CD4-positive, alpha-beta T cell treated with Interleukin-10 for 1 hour (primary cell): ENCODE results near the gene RASL12.

Source experiments
- DNase-seq: peaks from one replicate; pipeline ENCODE4 v3.0.0-alpha.2; 2020

The RASL12 gene

DNA sequence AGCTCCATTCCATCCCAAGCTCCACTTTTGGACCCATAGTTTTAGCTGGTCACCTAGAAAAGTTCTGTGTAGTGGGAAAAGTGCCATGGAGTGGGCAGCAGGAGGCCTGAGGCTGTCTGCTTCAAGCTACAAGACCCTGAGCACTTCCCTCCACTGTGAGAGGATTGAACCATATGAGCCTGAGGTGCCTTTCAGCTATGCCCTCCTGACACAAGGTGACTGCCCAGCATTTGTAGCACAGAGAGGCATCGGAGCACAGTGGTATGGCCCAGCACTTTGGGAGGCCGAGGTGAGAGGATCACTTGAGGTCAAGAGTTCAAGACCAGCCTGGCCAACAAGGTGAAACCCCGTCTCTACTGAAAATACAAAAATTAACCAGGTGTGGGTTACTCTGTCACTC lies 4.8 kb upstream of the RASL12 start:
- no peak for DNase-seq

DNA sequence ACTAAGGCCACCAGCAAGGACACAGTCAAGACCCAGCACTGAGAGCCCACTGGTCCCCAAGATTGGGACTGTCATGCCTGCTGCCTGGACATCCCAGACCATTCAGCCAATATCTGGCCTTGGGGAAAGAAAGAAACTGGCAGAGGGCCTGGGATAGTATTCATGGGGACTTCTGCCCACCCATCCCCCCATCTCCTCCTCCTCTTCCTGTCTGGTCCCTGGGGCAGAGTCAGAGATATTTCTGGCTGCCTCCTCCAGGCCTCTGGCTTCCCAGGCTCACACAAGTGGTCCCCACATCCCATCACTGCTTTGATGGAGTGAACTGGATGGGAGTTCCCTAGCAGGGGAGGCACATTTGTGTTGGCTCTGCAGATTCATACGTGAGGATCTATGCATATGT lies 4.2 kb upstream of the RASL12 start:
- no peak for DNase-seq

DNA sequence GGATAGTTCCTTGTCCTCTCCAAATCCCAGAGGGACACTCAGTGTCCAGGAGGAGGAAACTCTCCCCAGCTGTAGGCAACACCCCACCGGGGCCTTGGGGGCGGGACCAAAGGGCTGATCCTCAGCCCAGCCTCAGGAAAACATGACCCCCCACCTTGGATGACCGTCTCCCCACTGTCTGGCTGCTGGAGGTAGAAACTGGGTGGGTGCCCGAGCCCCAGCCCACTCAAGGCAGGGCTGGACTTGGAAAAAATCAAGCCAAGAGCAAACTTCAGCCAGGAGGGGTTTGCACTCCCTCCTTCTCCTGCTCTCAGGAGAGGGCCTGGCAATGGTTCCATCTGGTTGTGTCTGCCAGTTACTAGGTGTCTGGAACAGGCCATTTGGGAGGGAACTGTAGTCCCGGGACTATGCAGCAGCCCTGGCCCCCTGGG lies 3.6 kb upstream of the RASL12 start:
- DNase-seq = no peak

DNA sequence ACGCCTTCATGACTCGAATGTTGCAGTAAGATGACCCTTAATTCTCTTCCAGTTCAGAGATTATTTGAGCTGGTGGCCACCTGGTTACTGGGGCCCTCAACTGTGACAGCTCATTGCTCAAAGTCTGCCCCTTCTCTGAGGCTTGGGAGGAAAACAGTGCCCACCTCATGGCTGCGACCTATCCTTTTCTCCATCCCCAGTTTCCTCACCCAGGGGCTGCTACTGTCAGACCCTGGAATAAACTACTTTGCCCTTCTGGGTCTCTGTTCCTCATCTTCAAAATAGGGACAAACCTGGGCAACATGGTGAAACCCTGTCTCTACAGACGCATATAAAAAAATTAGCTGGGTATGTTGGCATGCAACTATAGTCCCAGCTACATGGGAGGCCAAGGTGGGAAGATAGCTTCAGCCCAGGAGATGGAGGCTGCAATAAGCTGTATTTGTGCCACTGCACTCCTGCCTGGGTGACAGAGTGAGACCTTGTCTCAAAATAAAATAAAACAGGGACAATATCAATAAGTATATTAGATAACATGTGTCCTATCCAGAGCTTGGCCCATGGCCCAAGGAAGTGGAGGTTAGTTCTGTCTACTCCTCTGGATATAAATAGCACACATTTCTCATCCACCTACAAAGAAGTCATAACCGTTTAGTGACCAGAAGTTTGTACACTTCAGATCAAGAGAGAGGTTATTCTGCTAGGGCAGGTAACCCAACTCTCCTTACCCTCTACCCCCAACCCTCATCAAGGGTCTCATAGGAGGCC lies 2.2 kb upstream of the RASL12 start:
- no peak for DNase-seq

DNA sequence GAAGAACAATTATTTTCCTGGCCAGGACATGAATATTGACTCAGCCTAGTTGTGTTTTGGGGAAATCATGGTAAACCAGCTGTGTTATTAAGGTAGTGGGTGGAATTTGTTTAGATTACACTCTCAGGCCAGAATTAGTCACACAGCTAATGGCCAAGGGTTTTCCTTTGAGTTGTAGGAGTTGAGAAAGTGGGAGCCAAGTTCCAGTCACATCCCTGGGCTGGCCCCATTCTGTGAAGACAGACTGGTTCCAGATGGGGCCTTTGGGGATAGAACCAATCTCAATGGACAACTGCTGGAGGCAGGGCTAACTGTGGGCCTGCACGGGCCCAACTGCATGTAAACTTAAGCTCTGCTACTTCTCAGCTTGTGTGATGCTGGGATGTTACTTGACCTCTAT lies 1.4 kb upstream of the RASL12 start:
- no peak for DNase-seq

DNA sequence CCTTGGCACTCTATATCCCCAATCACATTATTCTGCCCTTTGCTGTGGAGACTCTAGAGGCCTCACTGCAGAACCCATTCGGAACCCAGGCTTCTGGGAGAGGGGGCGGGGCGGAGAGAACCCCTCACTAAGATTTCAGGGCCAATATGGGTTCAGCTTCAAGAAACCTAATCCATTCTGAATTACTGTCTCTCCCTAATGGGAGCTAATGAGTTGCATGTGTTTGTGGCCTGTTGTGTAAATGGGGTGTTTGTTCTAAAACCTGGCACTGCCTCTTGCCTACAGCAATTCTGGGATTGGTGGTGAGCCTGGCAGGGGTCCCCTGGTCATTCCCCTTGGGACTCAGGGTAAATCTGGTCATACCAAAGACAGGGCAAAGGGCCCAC lies 605 bp upstream of the RASL12 start:
- DNase-seq = no peak

DNA sequence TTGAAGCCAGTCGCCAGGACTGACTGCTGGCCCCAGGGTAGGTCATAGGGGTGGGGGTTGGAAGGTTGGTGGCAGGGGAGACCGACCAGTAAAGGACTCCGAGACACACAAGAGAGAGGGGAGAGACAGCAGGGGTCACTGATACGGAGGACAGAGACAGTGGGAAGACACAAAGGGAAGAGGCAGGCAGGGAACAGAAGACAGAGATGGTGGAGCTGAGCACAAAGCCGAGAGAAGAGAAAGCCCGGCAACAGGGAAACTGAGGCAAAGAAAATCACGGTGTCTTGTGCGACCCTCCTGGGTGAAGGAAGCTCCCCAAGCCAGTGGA lies 510 bp downstream of the RASL12 start:
- DNase-seq = no peak

DNA sequence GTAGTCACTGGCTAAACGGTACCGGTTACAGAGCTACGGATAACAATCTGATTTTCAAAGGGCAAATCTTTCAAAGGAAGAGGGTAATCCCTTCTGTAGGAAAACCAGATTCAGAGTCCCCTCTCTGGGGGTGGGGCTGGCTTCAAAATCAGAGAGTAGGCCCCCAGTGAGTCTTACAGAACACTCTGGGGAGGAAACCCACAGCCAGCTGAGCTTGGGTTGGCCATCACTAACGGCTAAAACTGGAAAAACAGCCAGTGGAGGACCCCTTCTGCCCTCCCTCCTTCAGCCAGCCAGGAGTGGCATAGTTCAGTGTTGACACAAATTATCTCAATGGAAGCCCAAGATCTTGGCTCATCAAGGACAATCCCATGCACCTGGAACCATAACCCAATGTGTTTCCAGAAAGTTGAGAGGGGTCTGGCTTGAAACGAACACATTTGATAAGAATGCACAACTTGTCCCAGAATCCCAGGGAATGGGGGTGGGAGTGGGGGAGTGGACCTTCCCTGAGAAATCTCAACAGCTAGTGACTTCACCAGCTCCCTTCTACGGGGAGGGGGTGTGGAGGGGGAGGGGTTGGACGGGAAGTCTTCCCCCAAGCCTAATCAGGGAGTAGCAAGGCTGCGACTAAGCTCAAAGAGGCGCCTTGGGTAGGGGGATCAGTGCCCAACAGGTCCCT lies 1.0 kb downstream of the RASL12 start:
- DNase-seq = no peak

DNA sequence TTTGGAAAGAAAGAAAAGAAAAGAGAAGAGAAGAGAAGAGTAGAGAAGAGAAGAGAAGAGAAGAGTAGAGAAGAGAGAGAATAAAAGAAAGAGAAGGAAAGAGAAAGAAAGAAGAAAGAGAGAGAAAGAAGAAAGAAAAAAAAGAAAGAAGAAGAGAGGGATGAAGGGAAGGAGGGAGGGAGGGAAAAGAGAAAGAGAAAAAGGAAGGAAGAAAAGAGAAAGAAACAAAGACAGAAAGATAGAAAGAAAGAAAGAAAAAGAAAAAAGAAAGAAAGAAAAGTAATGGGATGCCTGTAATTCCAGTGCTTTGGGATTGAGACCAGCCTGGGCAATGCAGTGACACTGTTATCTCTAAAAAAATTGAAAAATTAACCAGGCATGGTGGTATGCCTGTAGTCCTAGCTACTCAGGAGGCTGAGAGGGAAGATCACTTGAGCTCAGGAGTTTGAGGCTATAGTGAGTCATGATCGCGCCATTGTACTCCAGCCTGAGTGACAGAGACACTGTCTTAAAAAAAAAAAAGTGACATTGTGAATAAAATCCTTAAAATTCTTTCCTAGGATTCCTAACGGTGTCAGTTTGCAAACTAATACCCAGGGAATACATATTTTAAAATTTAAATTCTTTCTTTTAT lies 1.7 kb downstream of the RASL12 start:
- no peak for DNase-seq

DNA sequence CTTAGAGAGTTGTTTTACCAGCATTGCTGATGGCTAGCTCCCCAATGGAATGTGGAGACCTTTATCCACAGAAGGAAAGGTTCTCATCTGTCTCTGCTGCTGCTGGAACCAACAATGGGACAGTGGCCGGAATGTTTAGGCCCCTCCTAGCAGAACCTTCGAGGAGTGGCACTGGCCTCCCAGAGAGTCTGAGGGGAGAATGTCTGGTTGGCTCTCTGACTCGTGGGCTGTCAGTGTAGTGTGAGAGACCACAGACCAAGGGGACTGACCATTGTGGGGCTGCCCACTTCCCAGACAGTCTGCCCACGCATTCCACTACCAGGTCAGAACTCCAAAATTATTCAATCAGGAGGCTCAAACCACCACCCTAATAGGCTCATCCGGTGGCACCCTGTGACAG lies 5.1 kb downstream of the RASL12 start:
- DNase-seq = no peak

DNA sequence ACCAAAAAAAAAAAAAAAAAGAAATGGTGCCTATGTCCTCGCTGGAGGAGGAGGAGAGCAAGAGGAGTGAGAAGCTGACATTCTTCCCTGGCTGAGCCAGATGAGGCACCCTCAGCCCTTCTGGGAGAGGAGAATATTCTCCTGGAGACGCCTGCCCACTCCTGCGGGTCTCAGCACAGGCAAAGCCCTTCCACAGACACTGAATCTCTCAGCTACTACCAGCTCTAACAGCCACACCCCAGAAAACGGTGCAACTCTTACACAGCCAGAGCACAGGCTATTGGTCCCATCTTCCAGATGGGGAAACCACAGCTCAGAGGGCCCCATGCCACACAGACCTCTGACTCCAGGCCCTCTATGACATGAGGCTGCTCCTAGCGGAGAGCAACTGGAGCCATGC lies 5.7 kb downstream of the RASL12 start:
- no peak for DNase-seq

DNA sequence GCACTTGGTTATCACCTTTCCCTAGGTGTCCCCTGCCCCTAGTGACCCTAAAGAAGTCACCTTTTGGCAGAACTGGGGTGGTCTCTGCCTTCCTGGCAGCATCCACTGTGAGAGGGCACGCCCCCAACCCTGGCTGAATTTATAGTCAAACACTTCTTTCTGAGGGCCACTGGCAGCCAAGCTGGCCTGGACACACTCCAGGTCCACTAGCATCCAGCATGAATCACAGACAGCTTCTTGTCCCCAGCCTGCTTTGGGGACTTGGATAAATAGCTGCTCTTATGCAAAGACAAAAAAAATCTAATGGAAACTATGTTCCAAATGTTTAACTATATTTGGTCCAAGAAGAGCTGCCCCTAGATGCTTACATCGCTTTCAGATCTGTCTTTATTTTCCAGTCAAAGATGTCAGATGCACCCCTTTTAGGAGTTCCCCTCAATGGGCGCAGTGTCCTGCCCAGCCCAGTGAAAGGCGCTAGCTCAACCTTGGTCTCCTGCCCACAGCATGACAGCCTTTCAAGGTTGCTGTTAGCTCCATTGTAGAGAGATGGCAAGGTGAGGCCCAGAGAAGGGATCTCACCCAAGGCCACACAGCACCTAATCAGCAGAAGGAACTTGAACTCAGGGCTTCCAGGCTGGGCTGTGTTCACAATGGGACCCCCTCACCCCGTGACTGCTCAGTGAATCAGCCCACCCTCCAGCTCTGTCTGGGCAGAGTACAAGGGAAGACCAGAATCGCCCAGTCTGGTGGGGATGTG lies 7.0 kb downstream of the RASL12 start:
- no peak for DNase-seq

DNA sequence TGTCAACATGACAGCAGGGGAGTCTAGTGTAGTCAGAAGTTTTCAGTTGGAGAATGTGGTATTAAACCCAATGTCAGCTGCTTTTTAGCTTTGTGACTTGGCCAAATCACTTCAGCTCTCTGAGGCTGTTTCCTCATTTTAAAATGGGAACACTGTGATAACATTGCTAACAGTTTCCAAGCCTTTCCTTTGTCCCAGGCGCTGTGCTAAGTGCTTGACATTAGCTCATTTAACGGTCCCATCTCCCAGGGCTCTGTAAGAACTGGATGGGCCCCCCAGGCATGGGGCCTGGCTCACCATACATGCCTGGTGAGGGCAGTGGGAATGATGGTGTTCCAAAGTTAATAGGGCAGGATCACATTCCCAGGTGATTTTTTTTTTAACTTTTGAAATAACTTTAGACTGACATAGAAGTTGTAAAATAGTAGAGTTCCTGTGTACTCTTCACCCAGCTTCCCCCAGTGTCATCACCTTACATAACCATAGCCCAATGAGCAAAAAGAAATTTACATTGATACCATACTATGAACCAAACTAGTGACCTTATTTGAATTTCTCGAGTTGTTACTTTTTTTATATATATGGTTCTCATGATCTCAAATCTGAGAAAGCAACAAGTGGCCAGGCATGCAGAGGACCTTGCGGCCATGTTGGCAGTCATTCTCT lies 7.7 kb downstream of the RASL12 start:
- no peak for DNase-seq

DNA sequence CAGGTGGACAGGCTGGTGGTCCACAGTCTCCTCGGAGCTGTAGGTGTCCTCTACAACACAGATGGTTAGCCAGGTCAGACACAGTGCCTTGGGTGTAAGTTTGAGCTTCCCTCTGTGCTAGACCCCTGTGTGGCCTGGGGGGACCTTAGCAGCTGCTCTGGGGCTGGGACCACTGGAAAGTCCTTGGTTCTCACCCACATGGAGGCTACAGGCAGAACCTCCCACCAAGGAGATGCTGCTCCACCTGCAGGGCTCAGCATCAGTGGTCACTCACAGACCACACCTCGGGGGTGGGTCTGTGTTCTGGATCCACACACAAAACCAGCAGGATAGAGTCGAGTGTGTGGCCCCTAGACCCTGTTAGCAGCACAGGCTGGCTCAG lies 8.4 kb downstream of the RASL12 start:
- DNase-seq = no peak

DNA sequence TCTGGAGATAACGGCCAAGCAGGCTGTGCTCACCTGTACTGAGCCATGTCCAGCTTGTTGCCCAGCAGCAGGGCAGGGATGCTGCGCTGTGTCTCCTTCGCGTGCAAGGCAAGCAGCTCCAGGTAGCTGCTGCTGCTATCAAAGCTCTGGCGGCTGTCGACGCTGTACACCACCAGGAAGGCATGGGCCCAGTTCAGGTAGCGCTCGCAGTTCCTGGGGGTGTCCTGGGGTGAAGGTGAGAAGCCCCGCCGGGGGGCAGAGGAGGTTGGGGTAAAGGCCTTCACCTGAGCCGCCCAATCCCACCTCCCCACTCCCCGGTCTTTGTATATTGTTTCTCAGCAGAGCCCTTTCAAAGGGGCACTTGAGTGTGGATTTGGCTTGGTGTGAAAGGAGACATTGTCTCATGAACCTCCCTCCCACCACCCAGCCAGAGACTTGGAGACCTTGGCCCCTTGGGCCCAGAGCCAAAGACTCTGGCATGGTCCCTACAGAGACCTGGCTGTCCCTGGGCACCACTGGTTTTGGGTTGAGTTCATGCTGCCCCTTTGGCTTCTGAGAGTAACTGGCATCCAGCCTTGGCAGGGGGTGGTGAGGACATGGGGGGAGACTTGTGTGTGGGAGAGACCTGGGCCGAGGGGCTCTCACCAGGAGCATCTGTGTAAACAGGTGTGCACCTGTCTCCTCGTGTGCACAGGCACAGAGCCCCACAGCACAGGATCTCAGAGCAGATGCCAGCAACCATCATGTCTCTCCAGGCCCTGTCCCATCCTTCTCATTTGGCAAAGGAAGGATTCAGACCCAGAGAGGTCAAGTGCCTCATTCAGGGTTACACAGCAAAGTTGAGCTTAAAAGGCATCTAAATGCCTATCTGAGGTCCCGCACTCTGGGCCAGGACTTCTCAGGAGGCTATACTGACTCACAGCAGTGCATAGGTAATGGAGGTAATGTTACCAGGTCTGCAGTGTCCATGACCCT lies 9.1 kb downstream of the RASL12 start:
- DNase-seq = no peak

DNA sequence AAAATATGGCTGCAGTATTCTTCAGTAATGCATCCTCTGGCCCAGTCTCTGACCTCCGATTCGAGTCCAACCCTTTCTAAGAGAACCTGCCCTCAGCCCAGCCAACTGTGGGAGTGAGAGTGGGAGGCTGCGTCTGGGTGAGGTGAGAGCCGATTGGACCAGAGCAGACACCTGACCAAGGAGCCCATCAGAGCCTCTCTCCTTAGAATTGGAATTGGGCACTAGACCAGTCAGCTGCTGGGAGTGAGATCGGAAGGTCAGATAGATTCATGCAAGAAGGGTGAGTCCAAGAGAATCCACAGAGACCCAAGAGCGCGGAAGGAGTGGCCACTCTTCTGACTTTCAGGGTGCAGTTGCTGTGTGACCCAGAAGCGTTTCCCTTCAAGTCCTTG lies 10.2 kb downstream of the RASL12 start:
- DNase-seq = no peak

DNA sequence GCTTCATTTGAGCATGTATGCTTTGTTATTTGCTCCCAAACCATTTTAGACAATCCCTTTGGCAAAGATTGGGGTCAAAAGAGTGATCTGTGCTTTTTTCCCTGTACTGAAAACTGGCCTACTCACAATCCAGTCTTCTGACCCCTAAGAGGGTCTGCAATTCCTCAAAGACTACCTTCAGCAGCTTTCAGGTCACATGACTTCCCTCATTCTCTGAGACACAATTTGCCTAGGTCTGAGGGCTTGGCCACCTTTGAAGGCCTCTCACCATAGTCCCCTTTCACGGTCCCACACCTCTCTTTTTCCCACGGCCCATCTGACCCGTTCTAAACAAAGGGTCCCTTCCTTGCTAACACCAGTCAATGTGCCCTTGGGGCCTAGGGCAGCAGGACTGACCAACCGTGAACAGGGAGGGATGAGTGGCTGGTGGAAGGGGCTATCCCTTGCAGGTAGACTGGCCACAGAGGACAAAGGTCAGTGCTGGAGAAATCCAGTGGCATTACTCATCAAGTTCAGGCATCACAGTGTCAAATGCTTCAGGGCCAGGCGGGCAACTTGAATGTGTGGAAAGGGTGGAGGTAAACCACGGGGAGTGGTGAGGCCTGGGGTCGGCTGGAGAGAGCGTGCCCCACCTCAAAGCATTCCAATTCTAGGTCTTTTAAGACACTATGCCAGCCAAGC lies 10.8 kb downstream of the RASL12 start:
- DNase-seq = no peak

DNA sequence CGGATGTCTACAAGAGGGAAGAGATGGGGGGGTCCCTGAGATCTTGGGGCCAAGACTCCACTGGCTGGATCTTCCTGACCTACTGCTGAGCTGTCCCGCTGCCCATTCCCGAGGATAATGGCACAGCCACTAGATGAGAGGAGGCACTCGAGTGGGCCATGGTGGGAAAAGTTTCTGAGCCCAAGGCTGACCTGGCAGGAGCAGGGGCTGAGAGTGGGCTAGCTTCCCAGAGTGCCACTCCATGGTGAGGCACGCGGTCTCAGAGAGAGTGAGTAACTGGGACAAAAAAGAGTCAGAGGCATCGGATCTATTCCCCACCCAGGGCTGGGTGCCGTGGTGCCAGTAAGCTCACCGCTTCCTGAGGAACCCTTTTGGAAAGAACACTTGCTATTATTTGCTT lies 11.7 kb downstream of the RASL12 start:
- no peak for DNase-seq

DNA sequence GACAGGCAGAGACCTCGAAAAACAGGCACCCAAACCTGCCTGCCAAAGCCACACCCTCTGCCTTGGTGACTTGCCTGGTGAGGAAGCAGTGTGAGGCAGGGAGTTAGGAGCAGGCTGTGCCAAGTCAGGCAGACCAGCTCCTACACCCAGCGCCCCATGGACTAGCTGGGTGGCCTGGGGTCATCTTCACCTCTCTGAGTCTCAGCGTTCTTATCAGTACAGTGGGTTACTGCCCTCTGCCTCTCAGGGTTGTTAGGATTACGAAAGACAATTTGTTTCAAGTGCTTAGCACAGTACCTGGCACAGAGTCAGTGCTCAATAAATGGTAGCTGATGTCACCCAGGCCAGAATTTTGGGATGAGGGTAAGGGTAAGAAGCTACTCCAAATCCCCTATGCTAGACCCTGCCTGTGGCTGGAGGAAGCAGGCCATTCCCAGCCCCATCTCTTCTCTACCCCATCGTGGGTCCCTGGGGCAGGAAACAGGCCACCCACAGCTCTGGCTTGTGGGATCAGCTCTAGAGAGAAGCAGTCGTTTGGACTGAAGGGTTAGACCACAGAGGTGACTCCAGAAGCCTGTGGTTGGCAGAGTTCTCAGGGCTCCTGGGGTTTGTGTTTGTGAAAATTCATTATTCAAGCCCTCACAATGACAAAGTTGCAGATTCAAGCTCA lies 12.5 kb downstream of the RASL12 start:
- DNase-seq = no peak

DNA sequence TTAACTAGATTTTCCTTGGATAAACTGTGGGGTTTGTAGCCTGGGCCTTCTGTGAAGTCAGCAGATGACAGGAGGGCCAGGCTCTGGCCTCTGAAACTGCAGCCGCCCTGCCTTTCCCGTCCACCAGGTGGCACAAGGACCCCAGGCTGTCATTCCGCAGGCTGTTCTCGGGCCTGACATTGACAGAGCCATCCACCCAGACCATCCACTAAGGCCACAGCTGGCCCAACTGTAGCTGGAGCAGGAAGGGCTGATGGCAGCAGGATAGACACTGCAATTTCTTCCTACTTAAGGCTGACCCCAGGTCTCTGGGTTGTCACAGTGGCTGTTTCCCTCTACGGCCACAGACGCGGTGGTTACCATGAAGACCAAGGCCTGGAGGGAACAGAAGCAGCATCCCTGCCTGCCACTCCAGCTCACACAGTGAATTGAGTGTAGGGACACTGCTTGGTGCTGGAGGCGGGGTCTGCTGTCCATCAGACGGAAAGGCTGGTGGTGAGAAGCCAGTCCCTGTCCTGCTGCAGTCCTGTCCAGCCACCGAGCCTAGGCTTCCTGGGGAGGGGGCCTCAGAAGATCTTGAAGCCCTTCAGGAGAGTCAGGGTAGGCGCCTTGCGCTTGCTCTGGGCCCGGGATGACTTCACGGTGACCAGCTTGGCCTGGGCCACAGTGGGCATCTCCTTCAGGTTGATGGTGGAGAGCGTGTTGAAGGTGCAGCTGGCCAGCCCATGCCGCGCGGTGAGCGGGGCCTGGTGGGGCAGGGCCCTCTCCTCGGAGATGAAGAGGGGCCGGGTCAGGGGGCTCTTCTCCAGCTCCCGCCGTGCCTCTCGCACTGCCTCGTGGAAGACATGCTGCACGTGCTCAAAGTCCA lies 13.2 kb downstream of the RASL12 start:
- peak; percentile 53 for DNase-seq
